ENCODE measurements around the gene HORMAD2. TPM values are rescaled to one million over a fixed set of nuclear protein-coding genes. Genes with fewer than 3 reads are reported as not detected.
A peak's percentile ranks its signal among the peaks of the same experiment; 100 is the strongest.

HORMAD2 gene
- total RNA-seq, 1 donor from 2014 or later: not detected

GRCh38 chr22:30183861-30184278 lies 103.6 kb downstream of the HORMAD2 start:
- TF ChIP-seq, protein P1, sequence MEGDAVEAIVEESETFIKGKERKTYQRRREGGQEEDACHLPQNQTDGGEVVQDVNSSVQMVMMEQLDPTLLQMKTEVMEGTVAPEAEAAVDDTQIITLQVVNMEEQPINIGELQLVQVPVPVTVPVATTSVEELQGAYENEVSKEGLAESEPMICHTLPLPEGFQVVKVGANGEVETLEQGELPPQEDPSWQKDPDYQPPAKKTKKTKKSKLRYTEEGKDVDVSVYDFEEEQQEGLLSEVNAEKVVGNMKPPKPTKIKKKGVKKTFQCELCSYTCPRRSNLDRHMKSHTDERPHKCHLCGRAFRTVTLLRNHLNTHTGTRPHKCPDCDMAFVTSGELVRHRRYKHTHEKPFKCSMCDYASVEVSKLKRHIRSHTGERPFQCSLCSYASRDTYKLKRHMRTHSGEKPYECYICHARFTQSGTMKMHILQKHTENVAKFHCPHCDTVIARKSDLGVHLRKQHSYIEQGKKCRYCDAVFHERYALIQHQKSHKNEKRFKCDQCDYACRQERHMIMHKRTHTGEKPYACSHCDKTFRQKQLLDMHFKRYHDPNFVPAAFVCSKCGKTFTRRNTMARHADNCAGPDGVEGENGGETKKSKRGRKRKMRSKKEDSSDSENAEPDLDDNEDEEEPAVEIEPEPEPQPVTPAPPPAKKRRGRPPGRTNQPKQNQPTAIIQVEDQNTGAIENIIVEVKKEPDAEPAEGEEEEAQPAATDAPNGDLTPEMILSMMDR (IDR thresholded peaks at IDR 0.05): no peak
- Mint-ChIP-seq H3K27me3 (ENCODE audit: unreplicated experiment) (no peaks in the 10 kb centered on the region), H3K36me3 (ENCODE audit: unreplicated experiment) (no peaks in the 10 kb centered on the region), H3K4me1 (ENCODE audit: unreplicated experiment) (peaks cover 25% of the 10 kb centered on the region), H3K27ac (ENCODE audit: unreplicated experiment) (peak overlapping the region; percentile 73), H3K4me3 (ENCODE audit: unreplicated experiment) (no peak overlapping the region), H3K9me3 (ENCODE audit: unreplicated experiment) (no peaks in the 10 kb centered on the region)
- DNase-seq (ENCODE audit: extremely low spot score, unreplicated experiment): no peak

- Mint-ChIP-seq H3K9me3 (ENCODE audit: unreplicated experiment) (no peaks in the 10 kb centered on the region), H3K36me3 (ENCODE audit: unreplicated experiment) (no peaks in the 10 kb centered on the region), H3K27ac (ENCODE audit: unreplicated experiment) (no peak overlapping the region), H3K4me1 (ENCODE audit: unreplicated experiment) (peaks cover 28% of the 10 kb centered on the region), H3K27me3 (ENCODE audit: unreplicated experiment) (no peaks in the 10 kb centered on the region), H3K4me3 (ENCODE audit: unreplicated experiment) (no peak overlapping the region)
- TF ChIP-seq, protein P1 (IDR thresholded peaks at IDR 0.05): no peak
- DNase-seq (ENCODE audit: extremely low spot score, unreplicated experiment): no peak
These were observed 104.9 kb downstream of the HORMAD2 start for GRCh38 chr22:30185129-30185528.

- no peak overlapping the region for H3K27ac Mint-ChIP-seq (ENCODE audit: unreplicated experiment)
- no peak for DNase-seq (ENCODE audit: extremely low spot score, unreplicated experiment)
- TF ChIP-seq, protein P1 (IDR thresholded peaks at IDR 0.05): no peak
- H3K4me1 Mint-ChIP-seq (ENCODE audit: unreplicated experiment): peaks cover 29% of the 10 kb centered on the region
- H3K27me3 Mint-ChIP-seq (ENCODE audit: unreplicated experiment): no peaks in the 10 kb centered on the region
- H3K36me3 Mint-ChIP-seq (ENCODE audit: unreplicated experiment): no peaks in the 10 kb centered on the region
- no peaks in the 10 kb centered on the region for H3K9me3 Mint-ChIP-seq (ENCODE audit: unreplicated experiment)
- H3K4me3 Mint-ChIP-seq (ENCODE audit: unreplicated experiment): no peak overlapping the region
These were observed 105.3 kb downstream of the HORMAD2 start for GRCh38 chr22:30185549-30185948.

GRCh38 chr22:30186041-30186440 lies 105.8 kb downstream of the HORMAD2 start:
- Mint-ChIP-seq H3K4me3 (ENCODE audit: unreplicated experiment) (no peak overlapping the region), H3K36me3 (ENCODE audit: unreplicated experiment) (no peaks in the 10 kb centered on the region), H3K9me3 (ENCODE audit: unreplicated experiment) (no peaks in the 10 kb centered on the region), H3K27ac (ENCODE audit: unreplicated experiment) (no peak overlapping the region), H3K27me3 (ENCODE audit: unreplicated experiment) (no peaks in the 10 kb centered on the region), H3K4me1 (ENCODE audit: unreplicated experiment) (peaks cover 34% of the 10 kb centered on the region)
- TF ChIP-seq, protein P1 (IDR thresholded peaks at IDR 0.05): no peak
- DNase-seq (ENCODE audit: extremely low spot score, unreplicated experiment): no peak

DNA sequence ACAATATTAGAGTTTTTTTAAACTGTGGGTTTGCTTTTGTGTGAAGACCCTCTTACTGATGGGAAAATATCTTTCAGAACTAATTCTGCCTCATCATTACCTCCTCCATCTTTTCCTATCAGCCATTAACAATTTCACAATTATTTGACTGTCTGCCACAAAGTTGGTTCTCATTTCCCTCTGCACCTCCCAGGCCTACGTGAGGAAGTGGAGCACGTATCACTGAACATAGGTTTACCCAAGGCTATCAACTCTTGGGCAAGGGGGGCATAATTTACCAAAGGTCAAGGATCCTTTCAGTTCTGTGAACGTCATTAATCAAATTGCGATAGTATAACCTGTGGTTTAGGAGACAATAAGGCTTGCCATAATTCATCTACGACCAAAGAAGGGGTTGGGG lies 106.2 kb downstream of the HORMAD2 start:
- no peak for DNase-seq (ENCODE audit: extremely low spot score, unreplicated experiment)
- TF ChIP-seq, protein P1 (IDR thresholded peaks at IDR 0.05): no peak
- H3K4me3 Mint-ChIP-seq (ENCODE audit: unreplicated experiment): no peak overlapping the region
- H3K36me3 Mint-ChIP-seq (ENCODE audit: unreplicated experiment): no peaks in the 10 kb centered on the region
- peaks cover 37% of the 10 kb centered on the region for H3K4me1 Mint-ChIP-seq (ENCODE audit: unreplicated experiment)
- H3K27me3 Mint-ChIP-seq (ENCODE audit: unreplicated experiment): no peaks in the 10 kb centered on the region
- no peaks in the 10 kb centered on the region for H3K9me3 Mint-ChIP-seq (ENCODE audit: unreplicated experiment)
- no peak overlapping the region for H3K27ac Mint-ChIP-seq (ENCODE audit: unreplicated experiment)

Data from osteocyte (in vitro differentiated cells).